Endothelial cell of umbilical vein (primary cell): Measurements from ENCODE around the gene CCNI. TPM values are rescaled to one million over a fixed set of nuclear protein-coding genes. Genes with fewer than 3 reads are reported as not detected.

ENCODE experiments used
- BruUV-seq: library from RNA; stranded (reverse); fragments of 400-500 nt; replicated peaks from 2 replicates; lab custom pipeline; 2021; lab: Mats Ljungman, UMichigan
- CTCF ChIA-PET: fragments of 300-600, 350-600 bp; sonication (Branson Sonifier 250); formaldehyde crosslinking; loops from one replicate; lab custom pipeline; 2021; ENCODE audit warnings: antibody characterized with exemption, inconsistent platforms; lab: Charles Lee
- POLR2A ChIA-PET: fragments of 300-600, 350-600 bp; sonication (Branson Sonifier 250); formaldehyde crosslinking; loops from one replicate; lab custom pipeline; 2021; ENCODE audit warnings: antibody characterized with exemption, inconsistent platforms; lab: Charles Lee
- DNase-seq: peaks from one replicate; pipeline ENCODE4 v3.0.0-alpha.2; 2011; ENCODE audit warnings: low read depth, low spot score
- FAIRE-seq: peaks from 2 replicates; lab custom pipeline; 2011; peaks lifted over from hg19 to GRCh38; lab: Jason Lieb, UNC
- H2AFZ ChIP-seq: 2 replicates; pipeline ENCODE4 v1.6.0; 2012; ENCODE audit warnings: low read depth, low read length, control low read depth, inconsistent platforms
- H3K27ac ChIP-seq: 2 replicates; pipeline ENCODE4 v1.5.1; 2011; ENCODE audit warnings: low read depth, mild to moderate bottlenecking, control low read depth, low read length, moderate library complexity; ENCODE audit not compliant: insufficient read depth
- H3K27me3 ChIP-seq, 2 experiments: 2 replicates each; pipeline versions ENCODE4 v1.6.0 to v1.6.1; 2011; ENCODE audit warnings: low read length in 2 of 2, mixed read lengths in 1 of 2; ENCODE audit not compliant: control insufficient read depth in 2 of 2, insufficient read depth in 2 of 2
- H3K36me3 ChIP-seq, 2 experiments: 2 replicates in 1 of 2; 3 replicates in 1 of 2; pipeline ENCODE4 v1.5.1; 2011; ENCODE audit warnings: low read length in 2 of 2, mild to moderate bottlenecking in 1 of 2, moderate library complexity in 1 of 2; ENCODE audit not compliant: control insufficient read depth in 2 of 2, insufficient read depth in 2 of 2; ENCODE audit errors: extremely low read depth in 1 of 2
- H3K4me1 ChIP-seq: 3 replicates; pipeline ENCODE4 v1.5.1; 2011; ENCODE audit warnings: mild to moderate bottlenecking, low read length; ENCODE audit not compliant: control insufficient read depth, insufficient read depth; ENCODE audit errors: extremely low read depth
- H3K4me2 ChIP-seq: 2 replicates; pipeline ENCODE4 v1.6.1; 2011; ENCODE audit warnings: low read length, control low read depth, mixed read lengths; ENCODE audit not compliant: insufficient read depth
- H3K4me3 ChIP-seq, 3 experiments: fragments of 200-600 bp in 1 of 3; sonication (generic), shearing (Covaris generic) in 1 of 3; replicated peaks in 1 of 3; 2 replicates each; pipeline ENCODE4 v1.5.1; 2011 to 2016; ENCODE audit warnings: control low read depth in 3 of 3, low read length in 3 of 3, mild to moderate bottlenecking in 2 of 3, inconsistent platforms in 1 of 3, low read depth in 1 of 3, moderate library complexity in 1 of 3; ENCODE audit not compliant: insufficient read depth in 1 of 3
- H3K79me2 ChIP-seq: 2 replicates; pipeline ENCODE4 v1.6.0; 2012; ENCODE audit warnings: low read length, inconsistent platforms; ENCODE audit not compliant: control insufficient read depth, insufficient read depth
- H3K9ac ChIP-seq: replicated peaks from 2 replicates; pipeline ENCODE3; 2011; ENCODE audit warnings: low read length, control low read depth; ENCODE audit not compliant: insufficient read depth; ENCODE audit errors: extremely low read depth
- H3K9me1 ChIP-seq: replicated peaks from 3 replicates; pipeline ENCODE4 v1.6.0; 2011; ENCODE audit warnings: mild to moderate bottlenecking, low read length; ENCODE audit not compliant: control insufficient read depth, insufficient read depth; ENCODE audit errors: extremely low read depth
- H3K9me3 ChIP-seq: replicated peaks from 2 replicates; pipeline ENCODE4 v1.5.1; 2012; ENCODE audit warnings: low read length, inconsistent platforms; ENCODE audit not compliant: control insufficient read depth, insufficient read depth
- H4K20me1 ChIP-seq: replicated peaks from 2 replicates; pipeline ENCODE3; 2011; ENCODE audit warnings: mild to moderate bottlenecking, low read length; ENCODE audit not compliant: control insufficient read depth, insufficient read depth; ENCODE audit errors: extremely low read depth
- CTCF ChIP-seq, 2 donors: IDR thresholded peaks; 1 replicate in 1 of 2; 2 replicates in 1 of 2; pipeline ENCODE4 v1.5.1; 2011; ENCODE audit warnings: low read length in 2 of 2, mild to moderate bottlenecking in 2 of 2, moderate library complexity in 2 of 2, control low read depth in 1 of 2, inconsistent platforms in 1 of 2, low read depth in 1 of 2; ENCODE audit not compliant: insufficient read depth in 1 of 2; ENCODE audit errors: extremely low read depth in 1 of 2
- POLR2A ChIP-seq: IDR thresholded peaks from 2 replicates; pipeline ENCODE4 v1.6.1; 2012; ENCODE audit warnings: low read depth, mild to moderate bottlenecking, control low read depth, low read length
- dilution Hi-C: fragments of 300-500 bp; cut with MboI; formaldehyde crosslinking; loops from one replicate; pipeline ENCODE4 v1.15.0; 2019; ENCODE audit warnings: low sequenced_read_pairs; ENCODE audit not compliant: extremely low pct_ligation_motif_present
- intact Hi-C: fragments of 100-400 bp; cut with micrococcal nuclease; formaldehyde crosslinking; loops from one replicate; pipeline ENCODE4 v1.10.0; 2022
- polyA plus RNA-seq, 4 experiments: library from polyadenylated mRNA; depleted of rRNA in 3 of 4; stranded (reverse) in 3 of 4; unstranded in 1 of 4; fragments of >200 nt; gene quantifications; 2 replicates each; pipeline versions ENCODE4 v1.2.1 to v1.2.3, GENCODE V29; 2011 to 2012; ENCODE audit warnings: missing spikeins in 1 of 4
- total RNA-seq: library from RNA; stranded (reverse); gene quantifications from 2 replicates; pipeline ENCODE4 v1.2.3, GENCODE V29; 2021

Gene CCNI
- total and polyA plus RNA-seq, 2 donors (not counting 3 experiments of a cell fraction or from before 2014, with no cell fraction given) = 88.6 to 212 TPM

GRCh38 chr4:77095101-77095821 lies 19.5 kb upstream of the CCNI start:
- peak; percentile 68 for DNase-seq

More at GRCh38 chr4:77095101-77095821, 19.5 kb upstream of the CCNI start:
- dilution Hi-C loops (no loop called here), intact Hi-C loops (loop anchor here (1.0 kb wide), 2 partner anchors 62 to 108 kb away; partner anchors contain the start of gene CCNG2)
- POLR2A ChIA-PET = interaction anchor here (0.7 to 1.1 kb wide), 3 partner anchors 19 to 62 kb away, joined by 3 to 4 read pairs (median 4); partner anchors contain the start of gene CCNG2
- CTCF ChIA-PET = interaction anchor here (0.6 to 5.3 kb wide), 42 partner anchors 9 to 659 kb away, joined by 3 to 111 read pairs (median 5); partner anchors contain the start of genes CCNG2 and CCNI
- no peaks in the 10 kb centered on the region for H3K79me2 ChIP-seq
- BruUV-seq = no TSS peak
- no peaks in the 10 kb centered on the region for H3K9me1 ChIP-seq
- no peak overlapping the region for H3K4me2 ChIP-seq
- H2AFZ ChIP-seq = no peak overlapping the region
- no peak overlapping the region for H3K27ac ChIP-seq
- H3K36me3 ChIP-seq = no peaks in the 10 kb centered on the region
- H3K27me3 ChIP-seq = peaks cover 0 to 4% of the 10 kb centered on the region in 2 experiments
- H3K4me1 ChIP-seq = peaks cover 24% of the 10 kb centered on the region
- H4K20me1 ChIP-seq = no peaks in the 10 kb centered on the region
- no peak overlapping the region for H3K4me3 ChIP-seq
- H3K9me3 ChIP-seq = no peaks in the 10 kb centered on the region
- TF ChIP-seq POLR2A (no peak), CTCF (IDR thresholded peaks at IDR 0.05; ENCODE audit: extremely low read depth in 1 of 2, insufficient read depth in 1 of 2, low read depth in 1 of 2, low read length in 2 of 2) (peak; percentile 85 to 92)
- FAIRE-seq = peak; percentile 85
- no peak overlapping the region for H3K9ac ChIP-seq
